Vagina (tissue), 2 donors: ENCODE results near the gene FHIT.

Experiments used
- POLR2A ChIP-seq, 2 donors: fragments of 450-650 bp; IDR thresholded peaks; one replicate each; pipeline ENCODE4 v1.6.1; 2017; ENCODE audit warnings: antibody characterized with exemption in 2 of 2, mild to moderate bottlenecking in 2 of 2, moderate library complexity in 2 of 2
- POLR2AphosphoS5 ChIP-seq, 2 donors: sonication (generic); formaldehyde crosslinking; IDR thresholded peaks; one replicate each; pipeline ENCODE4 v1.9.0; 2017; ENCODE audit warnings: antibody characterized with exemption in 2 of 2, mild to moderate bottlenecking in 2 of 2, low read depth in 1 of 2; ENCODE audit not compliant: insufficient read depth in 1 of 2
- TF ChIP-seq, protein P1 (sequence below), 3 experiments: fragments of 450-650 bp in 2 of 3; fragments of 200-600 bp in 1 of 3; sonication (generic) in 1 of 3; IDR thresholded peaks; one replicate each; pipeline ENCODE4 v1.5.1; 2017 to 2019; ENCODE audit warnings: antibody characterized with exemption in 3 of 3, mild to moderate bottlenecking in 2 of 3, moderate library complexity in 2 of 3

DNA sequence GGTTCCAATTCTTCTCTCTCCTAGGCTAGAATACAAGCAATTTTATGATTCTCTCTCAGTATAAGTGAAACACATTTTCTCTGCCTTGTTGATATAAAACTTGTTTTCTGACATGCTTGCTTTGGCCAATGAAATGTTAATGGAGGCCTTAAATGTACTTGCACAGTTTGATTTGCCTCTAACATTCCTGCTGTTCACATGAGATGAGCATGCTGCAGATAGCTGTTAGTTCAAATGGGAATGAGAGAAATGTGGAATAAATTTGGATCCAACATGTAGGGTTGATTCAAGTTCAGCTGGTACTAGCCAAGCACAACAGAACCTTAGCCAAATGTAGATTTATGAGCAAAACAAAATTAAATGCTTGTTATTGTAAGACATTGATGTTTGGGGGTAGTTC lies 32.6 kb upstream of the FHIT start:
- TF ChIP-seq POLR2AphosphoS5 (IDR thresholded peaks at IDR 0.05; ENCODE audit: insufficient read depth in 1 of 2, low read depth in 1 of 2) (no peak), POLR2A (IDR thresholded peaks at IDR 0.05) (no peak)
- TF ChIP-seq, protein P1, sequence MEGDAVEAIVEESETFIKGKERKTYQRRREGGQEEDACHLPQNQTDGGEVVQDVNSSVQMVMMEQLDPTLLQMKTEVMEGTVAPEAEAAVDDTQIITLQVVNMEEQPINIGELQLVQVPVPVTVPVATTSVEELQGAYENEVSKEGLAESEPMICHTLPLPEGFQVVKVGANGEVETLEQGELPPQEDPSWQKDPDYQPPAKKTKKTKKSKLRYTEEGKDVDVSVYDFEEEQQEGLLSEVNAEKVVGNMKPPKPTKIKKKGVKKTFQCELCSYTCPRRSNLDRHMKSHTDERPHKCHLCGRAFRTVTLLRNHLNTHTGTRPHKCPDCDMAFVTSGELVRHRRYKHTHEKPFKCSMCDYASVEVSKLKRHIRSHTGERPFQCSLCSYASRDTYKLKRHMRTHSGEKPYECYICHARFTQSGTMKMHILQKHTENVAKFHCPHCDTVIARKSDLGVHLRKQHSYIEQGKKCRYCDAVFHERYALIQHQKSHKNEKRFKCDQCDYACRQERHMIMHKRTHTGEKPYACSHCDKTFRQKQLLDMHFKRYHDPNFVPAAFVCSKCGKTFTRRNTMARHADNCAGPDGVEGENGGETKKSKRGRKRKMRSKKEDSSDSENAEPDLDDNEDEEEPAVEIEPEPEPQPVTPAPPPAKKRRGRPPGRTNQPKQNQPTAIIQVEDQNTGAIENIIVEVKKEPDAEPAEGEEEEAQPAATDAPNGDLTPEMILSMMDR (IDR thresholded peaks at IDR 0.05): no peak
